Measurements from ENCODE around the gene VRTN.
"Not testable (repeated sequence)": the region's sequence is repeated elsewhere in the genome, so short reads cannot be mapped to it uniquely, and the experiment has no call there.

The VRTN gene

GRCh38 chr14:74350211-74350927, 2.1 kb downstream of the VRTN start:
- no peak for ATAC-seq

DNA sequence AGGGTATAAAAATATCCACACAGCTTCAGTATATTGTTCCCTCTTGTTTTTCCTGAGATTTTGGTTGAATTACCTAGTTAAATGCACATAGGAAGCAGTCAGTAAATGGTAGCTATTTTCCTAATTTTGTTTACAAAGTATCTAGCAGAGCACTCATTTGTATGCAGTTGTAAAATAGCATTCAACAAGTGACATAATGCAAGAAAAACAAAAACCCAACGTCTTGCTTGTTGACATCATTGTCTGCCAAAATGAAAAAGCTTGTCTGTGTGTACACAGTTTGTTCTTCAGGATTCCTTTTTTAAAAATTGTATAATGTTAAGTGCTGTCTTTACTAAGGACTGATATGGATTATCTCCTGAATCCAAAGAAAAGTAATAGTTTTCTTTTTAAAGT, 2.7 kb downstream of the VRTN start:
- no peak for ATAC-seq

DNA sequence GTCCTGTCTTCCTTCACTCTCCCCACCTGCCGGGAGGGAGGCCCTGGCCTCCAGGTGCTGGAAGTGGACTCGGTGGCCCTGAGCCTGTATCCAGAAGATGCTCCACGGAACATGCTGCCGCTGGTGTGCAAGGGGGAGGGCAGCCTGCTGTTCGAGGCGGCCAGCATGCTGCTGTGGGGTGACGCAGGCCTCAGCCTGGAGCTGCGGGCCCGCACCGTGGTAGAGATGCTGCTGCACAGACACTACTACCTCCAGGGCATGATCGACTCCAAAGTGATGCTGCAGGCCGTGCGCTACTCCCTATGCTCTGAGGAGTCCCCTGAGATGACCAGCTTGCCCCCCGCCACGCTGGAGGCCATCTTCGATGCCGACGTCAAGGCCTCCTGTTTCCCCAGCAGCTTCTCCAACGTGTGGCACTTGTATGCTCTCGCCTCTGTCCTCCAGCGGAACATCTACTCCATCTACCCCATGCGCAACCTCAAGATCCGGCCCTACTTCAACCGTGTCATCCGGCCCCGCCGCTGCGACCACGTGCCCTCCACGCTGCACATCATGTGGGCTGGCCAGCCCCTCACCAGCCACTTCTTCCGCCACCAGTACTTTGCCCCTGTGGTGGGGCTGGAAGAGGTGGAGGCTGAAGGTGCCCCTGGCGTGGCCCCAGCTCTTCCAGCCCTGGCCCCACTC, 8.8 kb downstream of the VRTN start:
- no peak for ATAC-seq

- ATAC-seq = no peak
These were observed 9.3 kb downstream of the VRTN start for GRCh38 chr14:74357585-74357984.

DNA sequence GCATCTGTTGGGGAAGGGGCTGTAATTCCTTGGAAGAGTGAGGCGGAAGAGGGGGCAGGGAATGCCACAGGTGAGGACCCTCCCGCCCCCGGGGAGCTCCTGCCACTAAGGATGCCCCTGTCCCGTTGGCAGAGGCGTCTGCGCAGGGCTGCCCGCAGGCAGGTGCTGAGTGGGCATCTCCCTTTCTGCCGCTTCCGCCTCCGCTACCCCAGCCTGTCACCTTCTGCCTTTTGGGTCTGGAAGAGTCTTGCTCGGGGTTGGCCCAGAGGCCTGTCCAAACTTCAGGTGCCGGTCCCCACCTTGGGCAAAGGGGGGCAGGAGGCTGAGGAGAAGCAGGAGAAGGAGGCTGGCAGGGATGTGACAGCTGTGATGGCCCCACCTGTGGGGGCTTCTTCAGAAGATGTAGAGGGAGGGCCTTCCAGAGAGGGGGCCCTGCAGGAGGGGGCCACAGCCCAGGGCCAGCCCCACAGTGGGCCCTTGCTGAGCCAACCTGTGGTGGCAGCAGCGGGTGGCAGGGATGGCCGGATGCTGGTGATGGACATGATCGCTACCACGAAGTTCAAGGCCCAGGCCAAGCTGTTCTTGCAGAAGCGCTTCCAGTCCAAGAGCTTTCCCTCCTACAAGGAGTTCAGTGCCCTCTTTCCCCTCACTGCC, 10.0 kb downstream of the VRTN start:
- ATAC-seq = no peak

- ATAC-seq = no peak
These were observed 11.9 kb downstream of the VRTN start for GRCh38 chr14:74360163-74360562.

GRCh38 chr14:74362361-74362915, 14.2 kb downstream of the VRTN start:
- peak in 1 of 2 donors; percentile 45 for ATAC-seq

DNA sequence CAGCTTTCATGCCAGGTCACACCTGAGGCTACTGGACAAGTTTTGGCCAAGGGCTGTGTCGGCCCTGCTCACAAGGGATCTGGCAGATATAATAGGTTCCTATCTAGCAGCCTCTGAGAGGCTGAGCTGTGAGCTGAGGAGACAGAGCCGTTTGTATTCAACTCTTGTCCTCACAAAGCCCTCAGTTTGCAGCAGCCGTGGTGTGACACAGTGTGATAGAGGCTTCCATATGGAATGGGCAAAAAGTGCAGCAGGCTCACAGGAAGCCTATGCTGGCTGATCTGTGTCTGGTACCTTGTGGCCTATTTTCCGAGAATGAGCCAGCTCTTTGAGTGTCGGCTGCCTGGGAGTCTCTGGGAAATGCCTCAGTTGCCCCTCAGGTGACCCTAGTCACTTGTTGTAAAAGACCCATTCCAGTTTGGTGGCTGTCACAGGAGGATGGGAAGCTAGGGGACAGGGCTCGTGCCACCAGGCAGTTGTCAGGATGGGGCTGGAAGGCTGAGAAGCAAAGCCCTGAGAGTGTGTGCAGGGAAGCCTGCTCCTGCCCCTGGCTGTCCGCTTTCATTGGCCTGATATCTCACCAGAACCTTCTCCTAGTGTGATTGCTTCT, 16.1 kb downstream of the VRTN start:
- no peak for ATAC-seq

- ATAC-seq = no peak
These were observed 19.8 kb downstream of the VRTN start for GRCh38 chr14:74368026-74368425.

DNA sequence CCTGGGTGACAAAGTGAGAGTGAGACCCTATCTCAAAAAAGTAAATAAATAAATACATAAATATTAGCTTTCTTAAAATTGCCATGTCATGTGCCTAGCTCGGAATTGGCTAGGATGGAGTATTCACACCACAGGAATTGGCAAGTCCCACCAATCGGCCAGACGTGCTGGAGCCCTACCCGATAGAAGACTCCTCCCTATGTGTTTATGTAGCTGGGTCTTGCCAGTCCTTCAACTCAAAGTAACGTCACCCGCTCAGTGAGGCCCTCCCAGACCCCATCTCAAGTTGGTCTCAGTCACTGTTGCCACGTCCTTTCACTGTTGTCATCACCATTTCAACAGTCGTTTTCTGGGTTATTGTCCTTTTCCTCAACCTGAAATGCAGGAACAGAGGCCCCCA, 20.2 kb downstream of the VRTN start:
- no peak for ATAC-seq

- no peak for ATAC-seq
These were observed 29.9 kb downstream of the VRTN start for GRCh38 chr14:74377976-74378690.

DNA sequence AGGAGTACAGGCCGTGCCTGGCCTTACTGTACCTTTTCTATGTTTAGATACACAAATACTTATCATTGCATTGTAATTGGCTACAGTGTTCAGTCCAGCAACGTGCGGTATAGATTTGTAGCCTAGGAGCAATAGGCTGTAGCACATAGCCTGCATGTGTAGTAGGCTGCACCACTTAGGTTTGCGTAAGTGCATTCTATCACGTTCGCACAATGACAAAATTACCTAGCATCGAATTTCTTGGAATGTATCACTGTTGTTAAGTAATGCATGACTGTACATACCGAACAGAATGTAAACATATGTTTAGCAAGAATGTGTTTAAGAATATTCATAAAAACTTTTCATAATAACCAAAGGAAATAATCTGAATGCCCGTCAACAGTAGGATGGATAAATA, 31.9 kb downstream of the VRTN start:
- ATAC-seq = no peak

- ATAC-seq = no peak
These were observed 32.6 kb downstream of the VRTN start for GRCh38 chr14:74380845-74381244.

- not testable (repeated sequence) for ATAC-seq
These were observed 33.3 kb downstream of the VRTN start for GRCh38 chr14:74381571-74381970.

DNA sequence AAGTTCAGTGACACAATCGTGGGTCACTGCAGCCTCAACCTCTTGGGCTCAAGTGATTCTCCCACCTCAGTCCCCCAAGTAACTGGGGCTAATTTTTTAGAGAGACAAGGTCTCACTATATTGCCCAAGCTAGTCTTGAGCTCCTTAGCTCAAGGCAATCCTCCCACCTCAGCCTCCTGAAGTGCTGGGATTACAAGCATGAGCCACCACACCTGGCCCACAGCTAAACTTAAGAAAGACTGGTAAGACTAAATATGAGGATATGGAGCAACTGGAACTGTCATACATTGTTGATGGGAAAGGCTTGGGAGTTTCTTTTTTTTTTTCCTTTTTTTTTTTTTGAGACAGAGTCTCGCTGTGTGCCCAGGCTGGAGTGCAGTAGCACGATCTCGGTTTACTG, 34.0 kb downstream of the VRTN start:
- no peak for ATAC-seq

DNA sequence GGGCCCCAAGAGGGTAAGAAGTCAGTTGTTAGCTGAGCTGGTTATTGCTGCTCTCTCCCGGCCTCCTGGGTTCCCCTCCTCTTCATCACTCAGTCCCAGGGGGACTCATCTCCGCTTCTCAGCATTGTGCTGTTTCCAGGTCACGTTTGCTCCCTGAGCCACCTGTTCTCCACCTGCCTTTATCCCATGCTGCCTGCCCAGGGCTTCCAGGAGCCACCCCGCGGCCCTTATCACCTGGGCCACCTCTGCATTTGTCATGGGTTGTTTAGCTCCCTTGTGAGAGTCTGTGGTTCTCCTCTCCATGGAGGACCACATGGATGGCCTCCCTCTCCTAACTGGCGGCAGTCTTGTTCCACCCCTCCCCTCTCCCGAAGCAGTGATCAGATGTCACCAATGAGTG, 41.7 kb downstream of the VRTN start:
- ATAC-seq = no peak

DNA sequence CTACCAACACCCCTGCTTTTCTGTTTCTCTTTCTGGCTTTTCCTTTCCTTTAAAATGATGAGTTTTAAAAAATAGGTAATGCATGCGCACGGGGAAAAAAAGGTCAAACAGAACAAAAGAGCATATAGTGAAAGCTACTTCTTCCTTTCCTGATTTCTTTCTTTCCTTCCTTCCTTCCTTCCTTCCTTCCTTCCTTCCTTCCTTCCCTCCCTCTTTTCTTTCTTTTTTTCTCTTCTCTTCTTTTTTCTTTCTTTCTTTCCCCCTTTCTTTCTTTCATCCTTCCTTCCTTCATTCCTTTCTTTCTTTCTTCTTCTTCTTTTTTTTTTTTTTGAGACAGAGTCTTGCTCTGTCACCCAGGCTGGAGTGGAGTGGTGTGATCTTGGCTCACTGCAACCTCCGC, 42.2 kb downstream of the VRTN start:
- ATAC-seq = not testable (repeated sequence)

- ATAC-seq = no peak
These were observed 43.2 kb downstream of the VRTN start for GRCh38 chr14:74391479-74391878.

- ATAC-seq = no peak
These were observed 44.6 kb downstream of the VRTN start for GRCh38 chr14:74392616-74393570.

DNA sequence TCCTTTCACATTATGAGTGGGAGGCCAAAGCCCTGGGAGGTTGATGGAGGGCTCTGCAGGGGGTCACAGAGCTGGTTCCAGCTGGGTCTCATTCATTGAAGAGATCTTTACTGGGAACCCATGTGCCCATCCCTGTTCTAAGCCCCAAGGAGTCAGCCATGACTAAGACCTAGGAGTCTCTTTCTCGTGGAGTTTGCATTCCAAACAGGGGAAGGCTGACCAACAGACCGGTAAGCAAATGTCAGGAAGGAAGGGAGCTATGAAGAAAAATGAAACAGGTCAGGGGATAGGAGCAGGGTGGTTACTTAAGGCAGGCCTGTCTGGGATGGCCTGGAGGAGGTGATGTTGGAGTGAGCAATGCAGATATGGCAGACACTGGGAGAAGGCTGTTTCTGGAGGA, 46.3 kb downstream of the VRTN start:
- no peak for ATAC-seq

- no peak for ATAC-seq
These were observed 46.8 kb downstream of the VRTN start for GRCh38 chr14:74395094-74395493.

Measured in activated CD4-positive, CD25-positive, alpha-beta regulatory T cell treated with anti-CD3 and anti-CD28 coated beads, Interleukin-2, amount 50 U/mL, for 24 hours (primary cell).